HuH-7.5 (cell line): ENCODE results near the gene ZBTB32.

Experiments
- DNase-seq: peaks from one replicate; pipeline ENCODE4 v3.0.0; 2011; ENCODE audit warnings: low spot score

The ZBTB32 gene

DNA sequence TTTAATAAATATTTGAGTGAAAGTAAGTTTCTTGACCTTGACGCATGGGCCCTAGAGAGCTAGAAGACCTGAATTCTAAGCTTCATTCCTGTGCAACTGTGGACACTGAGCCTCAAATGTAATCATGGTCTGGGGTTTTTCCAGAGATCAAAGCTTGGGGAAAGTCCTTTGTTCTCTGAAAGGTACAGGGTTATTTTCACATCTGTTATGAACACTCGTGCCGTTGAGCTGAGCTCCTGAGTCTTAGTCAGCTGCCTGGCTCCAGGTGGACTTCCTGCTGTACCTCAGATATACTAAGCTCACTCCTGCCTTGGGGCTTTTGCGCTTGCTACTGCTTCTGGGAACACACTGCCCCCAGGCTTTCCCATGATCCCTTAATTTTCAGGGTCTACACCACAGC is 7.5 kb upstream of the ZBTB32 start:
- DNase-seq, result no peak

DNA sequence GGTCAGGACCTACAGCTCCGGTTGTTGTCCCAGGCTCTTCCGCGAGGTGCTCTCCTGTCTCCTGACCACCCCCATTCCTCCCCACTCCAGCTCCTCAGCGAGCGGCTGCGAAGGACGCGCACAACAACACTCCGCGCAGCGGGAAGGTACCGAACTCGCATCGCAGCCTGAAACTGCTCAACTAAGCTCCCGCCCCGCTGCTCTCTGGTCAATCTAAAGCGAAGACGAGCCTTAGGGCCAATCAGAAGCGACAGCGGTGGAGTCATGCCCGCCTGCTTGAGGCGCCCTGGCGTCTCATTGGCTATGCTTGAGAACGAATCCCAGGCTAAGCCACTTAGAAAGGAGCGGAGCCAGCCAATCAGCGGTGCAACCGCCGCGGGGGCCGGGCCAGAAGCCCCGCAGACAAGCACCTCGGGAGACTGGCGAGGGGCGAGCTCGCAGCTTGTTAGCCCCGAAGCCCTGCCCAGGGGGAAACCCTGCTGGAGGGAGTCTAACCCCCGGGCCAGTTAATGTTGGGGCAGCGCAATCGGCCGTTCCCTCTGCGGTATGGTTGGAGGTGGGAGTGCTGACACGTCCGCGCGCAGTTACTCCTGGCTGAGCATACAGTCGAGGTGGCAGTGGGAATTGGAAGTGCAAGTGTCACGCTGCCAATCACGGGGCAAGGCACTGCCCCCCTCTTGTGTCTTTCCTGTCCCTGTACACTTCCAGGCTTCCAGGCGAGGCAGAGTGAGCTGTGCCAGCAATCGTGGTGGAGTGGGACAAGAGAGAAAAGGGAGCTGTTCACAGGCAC is 1.9 kb upstream of the ZBTB32 start:
- DNase-seq, result peak; percentile 98

DNA sequence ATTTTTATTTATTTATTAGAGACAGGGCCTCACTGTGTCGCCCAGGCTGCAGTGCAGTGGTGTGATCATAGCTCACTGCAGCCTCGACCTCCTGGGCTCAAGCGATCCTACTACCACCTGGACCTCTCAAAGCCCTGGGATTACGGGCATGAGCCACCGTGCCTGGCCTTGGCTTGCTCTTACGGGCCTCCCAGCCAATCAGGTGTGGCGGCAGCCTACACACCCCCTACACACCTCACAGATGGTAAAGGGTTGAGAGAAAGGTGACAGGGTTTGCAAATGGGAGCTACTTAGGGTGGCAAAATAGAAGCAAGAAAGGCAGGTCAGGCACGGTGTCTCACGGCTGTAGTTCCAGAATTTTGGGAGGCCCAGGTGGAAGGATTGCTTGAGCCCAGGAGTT is 1.0 kb upstream of the ZBTB32 start:
- no peak for DNase-seq

DNA sequence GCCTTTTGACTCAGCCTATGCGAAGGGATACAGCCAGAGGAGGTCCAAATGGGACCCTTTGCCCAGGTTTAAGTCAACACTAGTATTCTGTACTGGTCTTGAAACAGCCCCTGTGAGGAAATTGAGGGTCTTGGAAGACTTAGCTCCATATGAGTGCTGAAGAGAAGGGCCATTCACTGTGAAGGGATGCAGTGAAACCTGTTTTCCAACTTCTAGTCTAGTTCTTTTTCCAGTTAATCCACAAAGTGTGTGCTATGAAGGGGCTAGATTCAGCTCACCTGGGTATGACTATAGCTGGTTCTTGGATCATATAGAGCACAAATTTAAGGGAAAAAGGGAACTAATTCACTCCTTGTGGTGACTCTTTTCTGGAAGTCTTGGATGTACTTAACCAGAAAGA is 4.0 kb downstream of the ZBTB32 start:
- no peak for DNase-seq

DNA sequence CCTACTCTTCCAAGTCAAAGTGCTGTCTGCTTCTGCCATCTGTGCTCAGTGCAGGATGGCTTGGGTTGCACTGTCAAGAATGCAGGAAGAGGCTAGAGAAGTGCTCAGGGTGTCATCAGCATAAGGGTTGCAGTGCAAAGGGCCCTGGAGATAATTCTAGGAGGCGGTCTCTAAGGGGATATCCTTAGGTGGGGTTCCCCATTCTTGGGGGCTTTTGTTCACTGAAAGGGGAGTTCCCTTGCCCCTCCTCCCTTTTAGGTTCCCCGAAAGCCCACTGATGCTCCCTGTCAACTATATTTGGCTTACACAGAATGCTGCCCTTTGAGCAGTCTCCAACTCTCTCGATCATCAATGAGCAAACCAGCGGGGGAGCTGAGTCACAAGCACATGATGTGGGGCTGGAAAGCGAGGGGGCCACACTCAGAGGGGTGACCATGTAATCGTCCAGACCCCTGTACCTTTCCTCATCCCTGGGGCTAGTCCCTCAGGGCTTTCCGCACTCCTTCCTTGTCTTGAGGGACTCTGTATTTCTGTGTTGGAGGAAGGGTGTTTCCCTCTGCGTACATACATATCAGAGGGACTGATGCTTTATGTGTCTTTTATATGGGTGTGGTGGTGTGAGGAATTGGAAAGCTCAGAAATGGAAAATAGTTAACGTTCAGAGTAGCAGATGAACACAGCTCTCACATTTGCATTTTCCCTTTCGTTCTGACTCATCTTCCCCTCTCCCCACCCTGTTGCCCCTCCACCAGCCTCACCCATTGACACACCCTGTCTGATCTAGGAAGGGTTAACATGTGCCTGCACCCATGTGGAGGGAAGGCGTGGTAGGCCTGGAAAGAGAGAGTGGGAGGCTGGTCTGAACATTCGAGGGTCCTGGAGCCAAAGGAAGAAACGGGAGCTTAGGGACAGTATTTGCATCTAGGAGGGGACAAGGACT is 6.7 kb downstream of the ZBTB32 start:
- no peak for DNase-seq

DNA sequence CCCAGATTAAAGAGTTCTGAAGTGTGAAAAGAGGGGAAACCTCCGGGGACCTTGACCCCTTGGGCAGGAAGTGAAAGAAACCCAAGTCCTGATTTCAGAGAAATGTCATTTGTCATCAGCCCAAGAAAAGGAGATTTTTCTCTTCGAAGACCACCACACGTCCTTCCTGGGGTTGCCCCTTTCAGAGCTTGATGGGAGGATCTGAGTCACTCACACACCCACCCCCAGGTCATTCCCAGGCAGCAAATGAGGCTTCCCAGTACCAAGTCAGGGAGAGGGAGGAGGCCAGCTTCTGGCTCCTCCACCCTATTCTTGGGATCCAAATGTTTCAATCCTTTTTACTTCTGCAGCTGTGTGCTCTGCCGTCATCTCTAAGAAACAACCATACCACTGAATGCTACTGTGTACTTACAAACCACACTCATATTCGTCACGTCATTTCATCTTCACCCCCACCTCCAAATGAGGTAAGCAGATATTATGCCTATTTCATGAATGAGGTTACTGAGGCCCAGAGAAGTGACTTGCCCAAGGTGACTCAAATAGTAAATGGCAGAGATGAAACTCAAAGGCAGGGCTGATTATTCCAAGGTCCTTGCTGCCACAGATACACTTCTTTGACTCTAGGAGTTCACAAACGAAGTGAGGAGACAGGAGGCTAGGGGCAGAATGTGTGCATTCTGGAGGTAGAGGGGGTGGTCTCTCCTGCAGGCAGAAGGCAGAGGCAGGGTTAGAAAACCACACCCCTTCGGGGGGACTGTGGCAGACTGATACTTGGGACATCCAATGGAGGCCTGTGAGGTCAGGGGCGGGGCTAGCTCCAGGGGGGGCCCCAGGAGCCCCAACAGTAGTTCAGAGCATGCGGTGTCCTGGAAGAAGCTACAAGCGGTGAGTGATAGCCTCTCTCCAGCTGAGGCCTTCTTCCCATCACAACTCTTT is 8.5 kb downstream of the ZBTB32 start:
- no peak for DNase-seq

DNA sequence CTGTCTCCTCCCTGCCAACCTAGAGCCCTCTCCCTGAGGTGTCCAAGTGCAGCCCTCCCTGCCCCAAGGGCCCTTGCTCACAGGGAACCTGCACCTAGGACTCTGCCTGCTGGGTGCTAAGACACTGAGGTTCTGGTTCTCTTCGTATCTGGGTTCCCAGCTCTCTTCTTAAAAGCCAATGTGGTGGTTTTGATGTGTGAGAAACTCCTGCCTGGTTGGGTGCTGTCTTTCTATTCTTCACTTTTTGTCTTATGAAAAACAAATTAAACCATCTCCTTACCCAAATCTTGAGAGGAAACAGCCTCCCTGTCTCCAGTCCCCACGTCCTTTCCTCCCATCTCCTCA is 9.1 kb downstream of the ZBTB32 start:
- DNase-seq, result no peak

DNA sequence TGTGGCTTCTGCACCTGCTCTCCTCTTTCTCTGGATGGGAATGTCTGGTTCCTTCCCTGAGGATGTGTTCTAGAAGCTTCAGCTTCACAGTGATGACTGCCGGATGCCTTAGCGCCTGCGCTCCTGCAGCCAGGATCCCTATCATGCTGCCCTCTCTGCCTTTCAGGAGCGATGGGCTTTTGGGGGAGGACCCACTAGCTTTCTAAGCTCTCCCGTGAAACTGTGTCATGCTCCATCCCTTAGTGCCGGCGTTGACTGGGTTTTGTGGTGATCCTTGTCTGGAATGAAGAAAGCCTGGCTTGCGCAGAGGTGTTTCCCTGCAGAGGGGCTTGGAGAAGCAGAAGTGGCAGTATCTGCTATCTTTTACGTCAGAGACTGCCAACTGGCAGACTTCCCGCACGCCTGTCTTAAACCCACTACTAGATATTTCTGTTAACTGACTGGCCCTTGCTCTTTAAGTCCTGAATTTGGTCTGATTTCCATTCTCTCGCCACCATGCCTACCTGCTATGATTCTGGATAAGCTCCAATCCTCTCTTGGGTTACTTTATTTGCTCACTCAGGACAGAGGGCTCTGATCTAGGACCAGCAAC is 9.6 kb downstream of the ZBTB32 start:
- no peak for DNase-seq

DNA sequence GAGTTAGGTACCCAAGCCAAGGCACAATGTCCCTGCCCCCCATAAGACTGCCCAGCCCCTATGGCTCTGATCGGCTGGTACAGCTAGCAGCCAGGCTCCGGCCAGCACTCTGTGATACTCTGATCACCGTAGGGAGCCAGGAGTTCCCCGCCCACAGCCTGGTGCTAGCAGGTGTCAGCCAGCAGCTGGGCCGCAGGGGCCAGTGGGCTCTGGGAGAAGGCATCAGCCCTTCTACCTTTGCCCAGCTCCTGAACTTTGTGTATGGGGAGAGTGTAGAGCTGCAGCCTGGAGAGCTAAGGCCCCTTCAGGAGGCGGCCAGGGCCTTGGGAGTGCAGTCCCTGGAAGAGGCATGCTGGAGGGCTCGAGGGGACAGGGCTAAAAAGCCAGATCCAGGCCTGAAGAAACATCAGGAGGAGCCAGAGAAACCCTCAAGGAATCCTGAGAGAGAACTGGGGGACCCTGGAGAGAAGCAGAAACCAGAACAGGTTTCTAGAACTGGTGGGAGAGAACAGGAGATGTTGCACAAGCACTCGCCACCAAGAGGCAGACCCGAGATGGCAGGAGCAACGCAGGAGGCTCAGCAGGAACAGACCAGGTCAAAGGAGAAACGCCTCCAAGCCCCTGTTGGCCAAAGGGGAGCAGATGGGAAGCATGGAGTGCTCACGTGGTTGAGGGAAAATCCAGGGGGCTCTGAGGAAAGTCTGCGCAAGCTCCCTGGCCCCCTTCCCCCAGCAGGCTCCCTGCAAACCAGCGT is 10.4 kb downstream of the ZBTB32 start:
- no peak for DNase-seq

DNA sequence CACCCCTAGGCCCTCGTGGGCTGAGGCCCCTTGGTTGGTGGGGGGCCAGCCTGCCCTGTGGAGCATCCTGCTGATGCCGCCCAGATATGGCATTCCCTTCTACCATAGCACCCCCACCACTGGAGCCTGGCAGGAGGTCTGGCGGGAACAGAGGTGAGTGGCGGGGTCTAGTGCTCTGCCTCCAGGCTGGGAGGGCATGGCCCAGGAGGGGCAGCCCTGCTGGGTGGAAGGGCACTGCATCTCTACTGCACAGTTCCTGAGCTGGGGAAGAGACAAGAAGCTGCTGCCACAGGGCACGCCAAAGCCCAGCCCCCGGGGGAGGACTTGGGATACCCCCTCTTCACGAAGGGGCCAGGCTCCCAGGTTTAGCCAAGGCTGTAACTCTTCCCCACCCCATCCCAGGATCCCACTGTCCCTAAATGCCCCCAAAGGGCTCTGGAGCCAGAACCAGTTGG is 11.0 kb downstream of the ZBTB32 start:
- no peak for DNase-seq

DNA sequence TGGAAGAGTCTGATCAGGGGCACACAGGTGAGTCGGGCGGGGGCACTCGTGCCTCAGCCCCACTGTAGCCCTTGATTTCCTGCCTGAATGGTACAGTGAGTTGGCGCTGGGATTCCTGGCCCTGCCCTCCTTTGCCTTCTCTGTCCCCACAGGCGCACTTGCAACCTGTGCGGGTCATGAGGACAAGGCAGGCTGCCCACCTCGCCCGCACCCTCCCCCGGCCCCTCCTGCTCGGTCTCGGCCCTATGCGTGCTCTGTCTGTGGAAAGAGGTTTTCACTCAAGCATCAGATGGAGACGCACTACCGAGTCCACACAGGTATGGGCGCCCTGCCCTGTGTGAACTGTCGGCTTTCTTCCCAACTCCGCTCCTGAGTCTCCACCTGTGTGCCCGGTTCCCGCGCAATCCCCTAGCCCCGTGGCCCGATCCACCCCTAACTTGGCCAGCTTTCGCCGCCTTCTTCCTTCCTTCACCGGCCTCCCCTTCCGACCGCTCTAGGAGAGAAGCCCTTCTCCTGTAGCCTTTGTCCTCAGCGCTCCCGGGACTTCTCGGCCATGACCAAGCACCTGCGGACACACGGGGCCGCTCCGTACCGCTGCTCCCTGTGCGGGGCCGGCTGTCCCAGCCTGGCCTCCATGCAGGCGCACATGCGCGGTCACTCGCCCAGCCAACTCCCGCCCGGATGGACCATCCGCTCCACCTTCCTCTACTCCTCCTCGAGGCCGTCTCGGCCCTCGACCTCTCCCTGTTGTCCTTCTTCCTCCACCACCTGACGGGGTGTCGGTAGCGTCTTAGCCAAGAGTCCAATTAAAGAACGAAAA is 11.8 kb downstream of the ZBTB32 start:
- DNase-seq, result peak; percentile 86

DNA sequence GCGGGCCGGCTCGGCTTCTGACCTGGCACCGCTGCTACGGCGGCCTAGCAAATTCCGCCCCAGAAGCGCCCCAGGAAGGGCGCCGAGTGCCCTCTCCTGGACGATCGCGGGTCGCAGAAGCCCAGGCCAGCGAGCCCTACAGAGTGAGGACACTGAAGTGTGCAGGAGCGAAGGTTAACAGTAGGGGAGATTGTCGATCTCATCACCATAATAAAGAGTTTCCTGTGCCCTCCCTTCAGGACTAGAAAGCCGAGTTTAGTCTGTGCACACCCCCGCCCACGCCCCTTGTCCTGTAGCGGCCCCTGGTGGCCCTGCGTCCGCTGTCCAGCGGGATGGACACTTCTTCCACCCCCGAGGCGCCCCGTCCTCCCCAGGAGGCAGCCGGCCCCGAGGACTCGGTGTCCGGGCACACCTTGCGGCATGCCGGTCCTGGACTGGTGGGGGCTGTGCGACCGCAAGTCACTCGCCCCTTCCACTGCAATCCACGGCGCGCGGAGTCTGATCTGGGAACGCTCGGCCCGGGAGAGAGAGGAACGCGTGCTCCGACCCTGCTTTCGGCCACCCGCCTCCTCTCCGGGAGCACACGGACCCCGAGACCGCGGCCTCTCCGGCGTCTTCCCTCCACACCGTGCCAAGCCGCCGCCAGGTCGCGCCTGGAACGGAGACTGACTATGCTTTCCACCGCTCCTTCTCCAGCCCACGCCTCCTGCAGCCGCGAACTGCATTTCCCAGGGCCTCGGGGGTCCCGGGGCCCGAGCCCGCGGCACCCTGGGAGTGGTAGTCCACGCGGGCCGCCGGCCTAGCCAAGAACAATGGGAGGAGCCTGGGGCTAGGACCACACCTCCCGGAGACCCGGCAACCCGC is 12.7 kb downstream of the ZBTB32 start:
- DNase-seq, result peak; percentile 97

DNA sequence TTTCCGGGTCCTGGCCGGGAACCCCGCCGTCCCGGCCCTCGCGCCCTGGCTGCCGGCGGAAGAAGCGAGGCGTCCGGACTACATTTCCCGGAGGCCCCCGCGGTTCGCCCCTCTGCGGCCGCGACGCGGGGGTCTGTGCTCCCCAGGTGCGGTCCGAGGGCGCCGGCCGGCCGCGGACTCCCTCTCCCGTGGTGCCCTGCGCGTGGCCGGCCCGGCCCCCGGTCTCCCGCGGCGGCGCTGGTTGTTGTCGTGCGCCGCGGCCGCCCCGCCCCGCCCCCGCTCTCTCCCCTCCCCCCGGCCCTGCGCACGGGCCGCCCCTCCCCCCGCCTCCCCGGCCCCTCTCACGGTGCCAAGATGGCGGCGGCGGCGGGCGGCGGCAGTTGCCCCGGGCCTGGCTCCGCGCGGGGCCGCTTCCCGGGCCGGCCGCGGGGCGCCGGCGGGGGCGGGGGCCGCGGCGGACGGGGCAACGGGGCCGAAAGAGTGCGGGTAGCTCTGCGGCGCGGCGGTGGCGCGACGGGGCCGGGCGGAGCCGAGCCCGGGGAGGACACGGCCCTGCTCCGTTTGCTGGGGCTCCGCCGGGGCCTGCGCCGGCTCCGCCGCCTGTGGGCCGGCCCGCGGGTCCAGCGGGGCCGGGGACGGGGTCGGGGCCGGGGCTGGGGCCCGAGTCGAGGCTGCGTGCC is 13.4 kb downstream of the ZBTB32 start, which contains the start of gene KMT2B:
Gene KMT2B, plus strand, starts transcription at position 339 of the 680 bp plus-strand sequence. Its CDS starts 16 bp downstream, at position 355.
- peak; percentile 100 for DNase-seq

DNA sequence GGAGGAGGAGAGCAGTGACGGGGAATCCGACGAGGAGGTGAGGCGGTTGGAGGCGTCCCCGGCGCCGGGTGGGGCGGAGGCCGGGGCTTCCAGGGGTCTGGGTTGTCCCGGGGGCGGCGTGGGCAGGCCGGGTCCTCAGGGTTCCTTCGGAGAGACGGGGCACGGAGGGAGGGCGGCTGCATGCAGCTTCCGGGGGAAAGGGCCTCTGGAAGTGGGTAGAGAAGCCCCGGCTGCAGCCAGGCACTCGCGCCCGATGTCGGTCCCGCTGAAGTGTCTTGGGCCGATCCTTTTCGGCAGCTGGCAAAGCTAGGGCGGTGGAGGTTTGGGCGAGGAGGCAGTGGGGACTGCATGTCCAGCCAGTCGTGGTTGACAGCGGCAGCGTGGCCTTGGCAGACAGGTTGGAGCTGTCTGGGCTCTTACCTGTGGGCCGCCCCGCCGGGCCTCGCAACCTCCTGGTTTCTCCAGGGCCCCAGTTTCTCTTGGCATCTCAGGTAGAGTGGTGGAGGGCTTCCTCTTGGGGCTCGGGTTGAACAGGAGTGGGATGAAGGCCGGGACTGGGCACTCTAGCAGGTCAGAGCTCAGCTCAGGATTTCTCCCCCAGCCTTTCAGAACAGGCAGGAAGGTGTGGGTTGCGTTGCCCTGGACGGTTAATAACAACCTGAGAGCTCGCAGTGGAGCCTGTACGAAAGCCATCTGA is 14.1 kb downstream of the ZBTB32 start:
- no peak for DNase-seq

DNA sequence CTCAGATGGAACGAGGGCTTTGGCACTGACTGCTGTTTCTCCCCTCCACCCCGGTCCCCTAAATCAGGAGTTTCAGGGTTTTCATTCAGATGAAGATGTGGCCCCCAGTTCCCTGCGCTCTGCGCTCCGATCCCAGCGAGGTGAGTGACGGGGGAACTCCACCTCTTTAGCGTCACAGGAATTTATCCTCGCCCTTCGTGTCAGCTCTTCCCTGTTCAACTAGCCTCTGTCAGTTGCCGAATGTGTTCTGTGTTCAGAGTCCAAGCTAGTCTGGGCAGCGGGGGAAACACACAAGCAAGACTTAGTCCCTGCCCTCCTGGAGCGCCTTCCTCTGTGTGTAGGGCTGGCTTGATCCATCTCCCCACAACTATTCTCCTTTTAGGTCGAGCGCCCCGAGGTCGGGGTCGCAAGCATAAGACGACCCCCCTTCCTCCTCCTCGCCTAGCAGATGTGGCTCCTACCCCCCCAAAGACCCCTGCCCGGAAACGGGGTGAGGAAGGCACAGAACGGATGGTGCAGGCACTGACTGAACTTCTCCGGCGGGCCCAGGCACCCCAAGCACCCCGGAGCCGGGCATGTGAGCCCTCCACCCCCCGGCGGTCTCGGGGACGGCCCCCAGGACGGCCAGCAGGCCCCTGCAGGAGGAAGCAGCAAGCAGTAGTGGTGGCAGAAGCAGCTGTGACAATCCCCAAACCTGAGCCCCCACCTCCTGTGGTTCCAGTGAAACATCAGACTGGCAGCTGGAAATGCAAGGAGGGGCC is 15.2 kb downstream of the ZBTB32 start:
- no peak for DNase-seq

DNA sequence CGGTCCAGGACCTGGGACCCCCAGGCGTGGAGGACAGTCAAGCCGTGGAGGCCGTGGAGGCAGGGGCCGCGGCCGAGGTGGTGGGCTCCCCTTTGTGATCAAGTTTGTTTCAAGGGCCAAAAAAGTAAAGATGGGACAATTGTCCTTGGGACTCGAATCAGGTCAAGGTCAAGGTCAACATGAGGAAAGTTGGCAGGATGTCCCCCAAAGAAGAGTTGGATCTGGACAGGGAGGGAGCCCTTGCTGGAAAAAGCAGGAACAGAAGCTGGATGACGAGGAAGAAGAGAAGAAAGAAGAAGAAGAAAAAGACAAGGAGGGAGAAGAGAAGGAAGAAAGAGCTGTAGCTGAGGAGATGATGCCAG is 15.8 kb downstream of the ZBTB32 start:
- no peak for DNase-seq

DNA sequence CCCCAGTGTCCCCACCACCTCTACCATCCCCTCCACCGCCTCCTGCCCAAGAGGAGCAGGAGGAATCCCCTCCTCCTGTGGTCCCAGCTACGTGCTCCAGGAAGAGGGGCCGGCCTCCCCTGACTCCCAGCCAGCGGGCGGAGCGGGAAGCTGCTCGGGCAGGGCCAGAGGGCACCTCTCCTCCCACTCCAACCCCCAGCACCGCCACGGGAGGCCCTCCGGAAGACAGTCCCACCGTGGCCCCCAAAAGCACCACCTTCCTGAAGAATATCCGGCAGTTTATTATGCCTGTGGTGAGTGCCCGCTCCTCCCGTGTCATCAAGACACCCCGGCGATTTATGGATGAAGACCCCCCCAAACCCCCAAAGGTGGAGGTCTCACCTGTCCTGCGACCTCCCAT is 16.3 kb downstream of the ZBTB32 start:
- DNase-seq, result no peak
